ENCODE measurements around the gene PRRG4. TPM values are rescaled to one million over a fixed set of nuclear protein-coding genes. Genes with fewer than 3 reads are reported as not detected.

The PRRG4 gene
- total RNA-seq, 1 experiment from 2014 or later: 0.87 TPM

DNA sequence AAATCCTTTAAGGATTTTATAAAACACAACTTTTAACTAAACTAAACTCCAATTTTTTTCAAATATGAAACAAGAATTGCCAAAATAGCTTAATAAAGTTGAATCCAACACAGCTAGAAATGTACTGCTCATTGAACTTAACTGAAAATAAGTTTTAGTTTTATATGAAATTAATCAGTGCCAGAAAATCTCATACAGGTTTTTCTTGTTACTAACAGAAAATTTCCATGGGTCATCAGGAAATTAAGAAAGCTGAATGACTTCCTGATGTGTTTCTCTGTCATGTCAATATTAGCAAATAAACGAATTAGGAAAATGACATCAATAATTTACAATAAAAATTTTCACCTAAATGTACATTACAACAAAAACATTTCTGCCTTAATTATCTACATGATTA, 38.8 kb upstream of the PRRG4 start:
- DNase-seq (ENCODE audit: low spot score) (no peak), ATAC-seq (no peak)
- H3K9me3 Mint-ChIP-seq: no peaks in the 10 kb centered on the region
- H3K27ac Mint-ChIP-seq: no peak overlapping the region
- no peaks in the 10 kb centered on the region for H3K36me3 Mint-ChIP-seq
- POLR2A ChIA-PET: no interaction called here
- no peak for TF ChIP-seq PRRX2 (CRISPR knock-in tag; IDR thresholded peaks at IDR 0.05)
- TF ChIP-seq, protein P1, sequence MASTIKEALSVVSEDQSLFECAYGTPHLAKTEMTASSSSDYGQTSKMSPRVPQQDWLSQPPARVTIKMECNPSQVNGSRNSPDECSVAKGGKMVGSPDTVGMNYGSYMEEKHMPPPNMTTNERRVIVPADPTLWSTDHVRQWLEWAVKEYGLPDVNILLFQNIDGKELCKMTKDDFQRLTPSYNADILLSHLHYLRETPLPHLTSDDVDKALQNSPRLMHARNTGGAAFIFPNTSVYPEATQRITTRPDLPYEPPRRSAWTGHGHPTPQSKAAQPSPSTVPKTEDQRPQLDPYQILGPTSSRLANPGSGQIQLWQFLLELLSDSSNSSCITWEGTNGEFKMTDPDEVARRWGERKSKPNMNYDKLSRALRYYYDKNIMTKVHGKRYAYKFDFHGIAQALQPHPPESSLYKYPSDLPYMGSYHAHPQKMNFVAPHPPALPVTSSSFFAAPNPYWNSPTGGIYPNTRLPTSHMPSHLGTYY (CRISPR knock-in tag; IDR thresholded peaks at IDR 0.05): no peak
- TF ChIP-seq NFE2L1 (CRISPR knock-in tag; IDR thresholded peaks at IDR 0.05): no peak
- TF ChIP-seq NFYB (CRISPR knock-in tag; conservative IDR thresholded peaks at IDR 0.05; ENCODE audit: low read depth): no peak
- TF ChIP-seq ZBTB21 (CRISPR knock-in tag; IDR thresholded peaks at IDR 0.05; ENCODE audit: borderline replicate concordance): no peak
- TF ChIP-seq, protein P2, sequence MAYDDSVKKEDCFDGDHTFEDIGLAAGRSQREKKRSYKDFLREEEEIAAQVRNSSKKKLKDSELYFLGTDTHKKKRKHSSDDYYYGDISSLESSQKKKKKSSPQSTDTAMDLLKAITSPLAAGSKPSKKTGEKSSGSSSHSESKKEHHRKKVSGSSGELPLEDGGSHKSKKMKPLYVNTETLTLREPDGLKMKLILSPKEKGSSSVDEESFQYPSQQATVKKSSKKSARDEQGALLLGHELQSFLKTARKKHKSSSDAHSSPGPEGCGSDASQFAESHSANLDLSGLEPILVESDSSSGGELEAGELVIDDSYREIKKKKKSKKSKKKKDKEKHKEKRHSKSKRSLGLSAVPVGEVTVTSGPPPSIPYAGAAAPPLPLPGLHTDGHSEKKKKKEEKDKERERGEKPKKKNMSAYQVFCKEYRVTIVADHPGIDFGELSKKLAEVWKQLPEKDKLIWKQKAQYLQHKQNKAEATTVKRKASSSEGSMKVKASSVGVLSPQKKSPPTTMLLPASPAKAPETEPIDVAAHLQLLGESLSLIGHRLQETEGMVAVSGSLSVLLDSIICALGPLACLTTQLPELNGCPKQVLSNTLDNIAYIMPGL (CRISPR knock-in tag; IDR thresholded peaks at IDR 0.05): no peak
- TF ChIP-seq, protein P3, sequence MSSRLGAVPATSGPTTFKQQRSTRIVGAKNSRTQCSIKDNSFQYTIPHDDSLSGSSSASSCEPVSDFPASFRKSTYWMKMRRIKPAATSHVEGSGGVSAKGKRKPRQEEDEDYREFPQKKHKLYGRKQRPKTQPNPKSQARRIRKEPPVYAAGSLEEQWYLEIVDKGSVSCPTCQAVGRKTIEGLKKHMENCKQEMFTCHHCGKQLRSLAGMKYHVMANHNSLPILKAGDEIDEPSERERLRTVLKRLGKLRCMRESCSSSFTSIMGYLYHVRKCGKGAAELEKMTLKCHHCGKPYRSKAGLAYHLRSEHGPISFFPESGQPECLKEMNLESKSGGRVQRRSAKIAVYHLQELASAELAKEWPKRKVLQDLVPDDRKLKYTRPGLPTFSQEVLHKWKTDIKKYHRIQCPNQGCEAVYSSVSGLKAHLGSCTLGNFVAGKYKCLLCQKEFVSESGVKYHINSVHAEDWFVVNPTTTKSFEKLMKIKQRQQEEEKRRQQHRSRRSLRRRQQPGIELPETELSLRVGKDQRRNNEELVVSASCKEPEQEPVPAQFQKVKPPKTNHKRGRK (CRISPR knock-in tag; IDR thresholded peaks at IDR 0.05; ENCODE audit: borderline replicate concordance): no peak
- TF ChIP-seq ETV6 (CRISPR knock-in tag; IDR thresholded peaks at IDR 0.05): no peak
- CTCF ChIA-PET: interaction anchor here (0.6 to 2.1 kb wide), 4 partner anchors 18 to 131 kb away, joined by 3 to 7 read pairs (median 6); no protein-coding TSS in a partner anchor
- H3K27me3 Mint-ChIP-seq (ENCODE audit: low read depth): peaks cover 3% of the 10 kb centered on the region; the same call in 1 of the 2 replicates
- no peak overlapping the region for H3K4me3 Mint-ChIP-seq
- peaks cover 4% of the 10 kb centered on the region for H3K4me1 Mint-ChIP-seq

DNA sequence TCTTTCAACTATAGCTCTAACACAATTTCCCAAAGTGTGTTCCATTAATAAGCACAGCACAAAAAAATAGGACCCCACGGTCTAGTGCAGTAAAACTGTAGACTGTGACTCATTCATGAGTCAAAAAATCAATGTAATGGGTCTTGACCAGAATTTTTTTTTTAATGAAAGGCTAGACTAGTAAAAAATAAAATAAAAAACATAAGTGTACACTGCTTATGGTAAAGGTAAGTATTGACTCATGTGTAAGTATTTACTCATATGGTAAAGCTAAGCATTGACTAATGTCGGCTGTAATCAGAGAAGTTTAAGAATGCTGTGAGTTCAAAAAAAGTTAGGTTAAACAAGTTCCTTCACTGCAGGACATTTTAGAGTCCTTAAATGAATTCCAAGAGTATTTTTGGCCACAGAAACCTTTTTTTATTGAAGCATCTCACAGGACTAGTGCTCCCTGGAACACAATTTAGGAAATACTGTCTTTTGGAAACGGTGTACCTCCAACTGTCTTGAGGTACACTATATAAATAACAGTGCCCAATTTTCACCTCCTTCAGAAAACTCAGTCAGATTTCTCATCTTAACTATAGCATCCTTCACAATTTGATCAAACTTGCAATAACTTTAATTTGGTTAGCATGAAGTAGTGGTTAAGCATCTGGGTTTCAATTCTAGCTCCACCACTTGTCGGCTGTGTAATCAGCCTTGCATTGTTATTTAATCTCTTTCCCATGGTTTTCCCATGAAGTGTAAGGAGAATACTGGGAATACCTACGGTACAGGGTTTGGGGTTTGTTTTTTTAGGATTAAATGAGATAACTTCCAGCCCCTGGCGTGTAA, 37.4 kb upstream of the PRRG4 start:
- peak; percentile 30; the same call in 1 of the 2 replicates for ATAC-seq
- Mint-ChIP-seq H3K27me3 (ENCODE audit: low read depth) (peaks cover 3% of the 10 kb centered on the region; the same call in 1 of the 2 replicates), H3K9me3 (no peaks in the 10 kb centered on the region), H3K36me3 (no peaks in the 10 kb centered on the region), H3K4me1 (peaks cover 4% of the 10 kb centered on the region), H3K4me3 (peak overlapping the region; percentile 17; the same call in 1 of the 2 replicates), H3K27ac (no peak overlapping the region)
- TF ChIP-seq HMGA2 (CRISPR knock-in tag; IDR thresholded peaks at IDR 0.05) (no peak), EMX1 (CRISPR knock-in tag; IDR thresholded peaks at IDR 0.05) (no peak), ZNF396 (CRISPR knock-in tag; IDR thresholded peaks at IDR 0.05; ENCODE audit: borderline replicate concordance) (no peak), ZNF121 (CRISPR knock-in tag; IDR thresholded peaks at IDR 0.05) (no peak)
- TF ChIP-seq, protein P3 (CRISPR knock-in tag; IDR thresholded peaks at IDR 0.05; ENCODE audit: borderline replicate concordance): no peak
- TF ChIP-seq, protein P4, sequence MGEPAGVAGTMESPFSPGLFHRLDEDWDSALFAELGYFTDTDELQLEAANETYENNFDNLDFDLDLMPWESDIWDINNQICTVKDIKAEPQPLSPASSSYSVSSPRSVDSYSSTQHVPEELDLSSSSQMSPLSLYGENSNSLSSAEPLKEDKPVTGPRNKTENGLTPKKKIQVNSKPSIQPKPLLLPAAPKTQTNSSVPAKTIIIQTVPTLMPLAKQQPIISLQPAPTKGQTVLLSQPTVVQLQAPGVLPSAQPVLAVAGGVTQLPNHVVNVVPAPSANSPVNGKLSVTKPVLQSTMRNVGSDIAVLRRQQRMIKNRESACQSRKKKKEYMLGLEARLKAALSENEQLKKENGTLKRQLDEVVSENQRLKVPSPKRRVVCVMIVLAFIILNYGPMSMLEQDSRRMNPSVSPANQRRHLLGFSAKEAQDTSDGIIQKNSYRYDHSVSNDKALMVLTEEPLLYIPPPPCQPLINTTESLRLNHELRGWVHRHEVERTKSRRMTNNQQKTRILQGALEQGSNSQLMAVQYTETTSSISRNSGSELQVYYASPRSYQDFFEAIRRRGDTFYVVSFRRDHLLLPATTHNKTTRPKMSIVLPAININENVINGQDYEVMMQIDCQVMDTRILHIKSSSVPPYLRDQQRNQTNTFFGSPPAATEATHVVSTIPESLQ (CRISPR knock-in tag; IDR thresholded peaks at IDR 0.05): no peak
- POLR2A ChIA-PET: no interaction called here
- CTCF ChIA-PET: interaction anchor here (0.6 to 2.1 kb wide), 16 partner anchors 9 to 406 kb away, joined by 3 to 18 read pairs (median 4); no protein-coding TSS in a partner anchor
- DNase-seq (ENCODE audit: low spot score): no peak
